ENCODE results near the gene CEP83. TPM values are rescaled to one million over a fixed set of nuclear protein-coding genes. Genes with fewer than 3 reads are reported as not detected.

Gene CEP83
- total and polyA plus RNA-seq, 2 experiments from 2014 or later, result 29.8 to 33.7 TPM

- H3K36me3 Mint-ChIP-seq (ENCODE audit: low read depth), result peaks cover 10% of the 10 kb centered on the region
- peak; percentile 42 for DNase-seq (ENCODE audit: low spot score)
- Histone ChIP-seq H2AFZ (no peak overlapping the region), H3K27me3 (ENCODE audit: insufficient read depth) (no peaks in the 10 kb centered on the region), H3K4me1 (ENCODE audit: insufficient read depth) (peaks cover 64% of the 10 kb centered on the region), H3F3A (replicated peaks; ENCODE audit: low read depth) (peaks cover 10% of the 10 kb centered on the region), H3K79me2 (replicated peaks; ENCODE audit: insufficient read depth) (no peaks in the 10 kb centered on the region), H3K4me2 (peak overlapping the region; percentile 51), H4K20me1 (replicated peaks; ENCODE audit: insufficient read depth) (no peaks in the 10 kb centered on the region), H3K27ac (ENCODE audit: low read depth) (peak overlapping the region; percentile 18; the same call in 1 of the 2 replicates), H3K4me3 (0 out of 2 replicates have a peak overlapping the region, but pooled peaks have one; percentile 7), H3K9me2 (ENCODE audit: insufficient read depth) (no peaks in the 10 kb centered on the region), H3K36me3 (ENCODE audit: insufficient read depth) (no peaks in the 10 kb centered on the region; the same call in 1 of the 2 replicates)
- H3K9me3 Mint-ChIP-seq, result peaks cover 7% of the 10 kb centered on the region; the same call in 2 of the 3 replicates
- peaks cover 32% of the 10 kb centered on the region for H3K27me3 Mint-ChIP-seq (ENCODE audit: insufficient read depth, low read depth, poor library complexity)
- no peak for TF ChIP-seq CTCF (conservative IDR thresholded peaks at IDR 0.05; ENCODE audit: low read depth in 2 of 2)
- TF ChIP-seq POLR2AphosphoS5 (IDR thresholded peaks at IDR 0.05; ENCODE audit: low read depth), result no peak
- TF ChIP-seq ETS1 (IDR thresholded peaks at IDR 0.05), result no peak
- no peak for TF ChIP-seq ZNF462 (CRISPR knock-in tag; IDR thresholded peaks at IDR 0.05)
- TF ChIP-seq EZH2 (IDR thresholded peaks at IDR 0.05; ENCODE audit: low read depth, unreplicated experiment), result no peak
- TF ChIP-seq REST (IDR thresholded peaks at IDR 0.05; ENCODE audit: unreplicated experiment), result no peak
- no peak for TF ChIP-seq ZNF331 (CRISPR knock-in tag; IDR thresholded peaks at IDR 0.05; ENCODE audit: low read depth)
- TF ChIP-seq NANOG (IDR thresholded peaks at IDR 0.05; ENCODE audit: borderline replicate concordance), result no peak
- TF ChIP-seq JUNB (IDR thresholded peaks at IDR 0.05; ENCODE audit: unreplicated experiment), result no peak
- no peak for TF ChIP-seq STAT1 (IDR thresholded peaks at IDR 0.05; ENCODE audit: unreplicated experiment)
- ATAC-seq, result no peak
- peak overlapping the region; percentile 9; the same call in 1 of the 3 replicates for H3K4me3 Mint-ChIP-seq
- peaks cover 69% of the 10 kb centered on the region for H3K4me1 Mint-ChIP-seq
- H3K27ac Mint-ChIP-seq, result no peak overlapping the region
These were observed 196.5 kb downstream of the CEP83 start for GRCh38 chr12:94263011-94263811.

All from GM23338 (cell line).